SU-DHL-6 (cell line): Measurements from ENCODE around the gene DLG4.
"Not testable (repeated sequence)": the region's sequence is repeated elsewhere in the genome, so short reads cannot be mapped to it uniquely, and the experiment has no call there.

Experiments
- EZH2phosphoT487 ChIP-seq: fragments of 200-600 bp; sonication (generic), shearing (Covaris generic); conservative IDR thresholded peaks from 2 replicates; pipeline ENCODE4 v1.6.1; 2018; ENCODE audit warnings: mild to moderate bottlenecking, antibody characterized with exemption, low read length, moderate library complexity, mixed read lengths
- TF ChIP-seq, protein P1 (sequence below): fragments of 200-600 bp; sonication (generic); IDR thresholded peaks from one replicate; pipeline ENCODE4 v1.5.1; 2017; ENCODE audit warnings: antibody characterized with exemption, mild to moderate bottlenecking, low read length, moderate library complexity; ENCODE audit not compliant: insufficient read depth, poor library complexity, severe bottlenecking

DNA sequence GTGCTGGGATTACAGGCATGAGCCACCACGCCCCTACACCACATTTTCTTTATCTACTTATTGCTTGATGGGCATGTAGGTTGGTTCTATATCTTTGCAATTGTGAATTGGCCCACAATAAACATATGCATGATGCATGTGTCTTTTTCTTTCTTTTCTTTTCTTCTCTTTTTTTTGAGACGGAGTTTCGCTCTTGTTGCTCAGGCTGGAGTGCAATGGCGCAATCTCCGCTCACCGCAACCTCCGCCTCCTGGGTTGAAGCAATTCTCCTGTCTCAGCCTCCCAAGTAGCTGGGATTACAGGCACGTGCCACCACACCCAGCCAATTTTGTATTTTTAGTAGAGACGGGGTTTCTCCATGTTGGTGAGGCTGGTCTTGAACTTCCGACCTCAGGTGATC is 61.2 kb downstream of the DLG4 start:
- TF ChIP-seq, protein P1, sequence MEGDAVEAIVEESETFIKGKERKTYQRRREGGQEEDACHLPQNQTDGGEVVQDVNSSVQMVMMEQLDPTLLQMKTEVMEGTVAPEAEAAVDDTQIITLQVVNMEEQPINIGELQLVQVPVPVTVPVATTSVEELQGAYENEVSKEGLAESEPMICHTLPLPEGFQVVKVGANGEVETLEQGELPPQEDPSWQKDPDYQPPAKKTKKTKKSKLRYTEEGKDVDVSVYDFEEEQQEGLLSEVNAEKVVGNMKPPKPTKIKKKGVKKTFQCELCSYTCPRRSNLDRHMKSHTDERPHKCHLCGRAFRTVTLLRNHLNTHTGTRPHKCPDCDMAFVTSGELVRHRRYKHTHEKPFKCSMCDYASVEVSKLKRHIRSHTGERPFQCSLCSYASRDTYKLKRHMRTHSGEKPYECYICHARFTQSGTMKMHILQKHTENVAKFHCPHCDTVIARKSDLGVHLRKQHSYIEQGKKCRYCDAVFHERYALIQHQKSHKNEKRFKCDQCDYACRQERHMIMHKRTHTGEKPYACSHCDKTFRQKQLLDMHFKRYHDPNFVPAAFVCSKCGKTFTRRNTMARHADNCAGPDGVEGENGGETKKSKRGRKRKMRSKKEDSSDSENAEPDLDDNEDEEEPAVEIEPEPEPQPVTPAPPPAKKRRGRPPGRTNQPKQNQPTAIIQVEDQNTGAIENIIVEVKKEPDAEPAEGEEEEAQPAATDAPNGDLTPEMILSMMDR = not testable (repeated sequence)
- TF ChIP-seq EZH2phosphoT487 = not testable (repeated sequence)
